Measurements from ENCODE around the gene PRODH.
"Not testable (repeated sequence)": the region's sequence is repeated elsewhere in the genome, so short reads cannot be mapped to it uniquely, and the experiment has no call there.

The PRODH gene

DNA sequence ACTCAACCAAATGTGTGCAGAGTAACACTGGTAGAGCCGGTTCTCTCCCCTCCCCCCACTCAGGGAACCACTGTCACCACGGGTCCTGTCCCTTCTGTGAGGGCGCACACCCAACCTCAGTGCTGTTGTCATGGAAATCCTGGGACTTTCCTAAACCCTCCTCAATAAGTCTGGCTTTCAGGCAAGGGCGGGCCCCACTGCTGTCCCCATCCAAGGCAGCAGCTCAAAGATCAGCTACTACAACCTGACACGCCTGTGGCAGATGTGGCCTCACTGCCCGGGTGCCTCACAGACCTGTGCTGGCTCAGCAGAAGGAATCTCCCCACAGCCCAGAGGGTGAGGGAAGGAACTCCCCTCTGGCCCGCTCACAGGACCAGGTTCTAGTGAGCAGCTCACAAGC lies 2.2 kb downstream of the PRODH start:
- TF ChIP-seq, protein P1, sequence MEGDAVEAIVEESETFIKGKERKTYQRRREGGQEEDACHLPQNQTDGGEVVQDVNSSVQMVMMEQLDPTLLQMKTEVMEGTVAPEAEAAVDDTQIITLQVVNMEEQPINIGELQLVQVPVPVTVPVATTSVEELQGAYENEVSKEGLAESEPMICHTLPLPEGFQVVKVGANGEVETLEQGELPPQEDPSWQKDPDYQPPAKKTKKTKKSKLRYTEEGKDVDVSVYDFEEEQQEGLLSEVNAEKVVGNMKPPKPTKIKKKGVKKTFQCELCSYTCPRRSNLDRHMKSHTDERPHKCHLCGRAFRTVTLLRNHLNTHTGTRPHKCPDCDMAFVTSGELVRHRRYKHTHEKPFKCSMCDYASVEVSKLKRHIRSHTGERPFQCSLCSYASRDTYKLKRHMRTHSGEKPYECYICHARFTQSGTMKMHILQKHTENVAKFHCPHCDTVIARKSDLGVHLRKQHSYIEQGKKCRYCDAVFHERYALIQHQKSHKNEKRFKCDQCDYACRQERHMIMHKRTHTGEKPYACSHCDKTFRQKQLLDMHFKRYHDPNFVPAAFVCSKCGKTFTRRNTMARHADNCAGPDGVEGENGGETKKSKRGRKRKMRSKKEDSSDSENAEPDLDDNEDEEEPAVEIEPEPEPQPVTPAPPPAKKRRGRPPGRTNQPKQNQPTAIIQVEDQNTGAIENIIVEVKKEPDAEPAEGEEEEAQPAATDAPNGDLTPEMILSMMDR (IDR thresholded peaks at IDR 0.05; ENCODE audit: insufficient read depth, low read depth, low read length, missing control alignments): no peak
- H3K4me3 ChIP-seq (ENCODE audit: low read length): no peak overlapping the region
- no peak for DNase-seq (ENCODE audit: low read depth)

DNA sequence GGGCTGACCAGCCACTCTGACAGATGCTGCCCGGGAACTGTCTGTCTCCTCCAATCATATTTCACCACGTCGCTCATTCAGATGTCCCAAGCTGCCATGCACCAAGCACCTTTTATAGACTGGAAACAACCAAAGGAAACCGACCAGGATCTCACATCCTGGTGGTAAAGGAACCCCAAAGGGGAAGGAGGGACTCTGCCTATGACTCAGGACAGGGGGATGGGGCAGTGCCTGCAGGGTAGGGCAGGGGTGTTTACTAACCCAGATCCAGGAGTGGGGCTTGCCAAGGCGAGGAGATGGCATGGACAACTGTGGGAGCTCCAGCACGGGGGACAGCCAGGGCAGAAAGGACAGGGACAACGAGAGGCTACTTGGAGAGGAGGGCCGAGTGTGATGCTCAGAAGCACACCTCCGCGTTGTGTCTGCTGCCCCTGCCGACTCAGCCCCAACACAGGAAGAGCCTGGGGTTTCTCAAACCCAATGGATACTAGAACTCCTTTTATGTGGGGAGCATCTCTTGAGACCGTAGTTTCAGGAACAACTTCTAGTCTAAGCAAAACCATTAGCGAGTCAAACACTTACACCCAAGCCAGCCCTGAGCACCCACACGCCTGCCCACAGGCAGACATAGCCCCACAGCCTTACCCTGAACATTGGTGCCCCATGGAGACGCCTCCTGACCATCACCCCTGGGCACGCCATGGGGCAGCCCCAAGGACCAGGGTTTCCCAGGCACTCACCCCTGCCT lies 4.0 kb downstream of the PRODH start:
- TF ChIP-seq, protein P1 (IDR thresholded peaks at IDR 0.05; ENCODE audit: insufficient read depth, low read depth, low read length, missing control alignments): no peak
- DNase-seq (ENCODE audit: low read depth): no peak
- H3K4me3 ChIP-seq (ENCODE audit: low read length): no peak overlapping the region

- H3K4me3 ChIP-seq (ENCODE audit: low read length): no peak overlapping the region
- TF ChIP-seq, protein P1 (IDR thresholded peaks at IDR 0.05; ENCODE audit: insufficient read depth, low read depth, low read length, missing control alignments): no peak
- DNase-seq (ENCODE audit: low read depth): no peak
These were observed 6.6 kb downstream of the PRODH start for GRCh38 chr22:18929459-18929858.

DNA sequence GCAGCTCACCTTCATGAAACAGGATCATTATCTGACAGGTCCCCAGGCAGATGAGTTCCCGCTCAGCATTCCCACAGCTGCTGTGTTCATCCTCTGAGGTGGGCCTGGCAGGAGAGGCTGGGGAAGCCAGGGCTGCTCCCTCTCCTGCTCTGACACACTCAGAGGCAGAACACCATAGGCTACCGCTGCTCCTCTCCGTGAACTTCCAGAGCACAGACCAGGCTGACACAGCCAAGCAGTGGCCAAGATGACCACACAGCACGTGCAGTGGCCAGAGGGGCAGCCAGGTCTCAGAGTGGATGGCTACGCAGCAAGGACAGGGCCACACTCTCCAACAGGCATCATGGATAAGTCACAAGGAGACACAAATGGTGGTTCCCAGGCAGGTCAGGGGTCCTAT lies 8.5 kb downstream of the PRODH start:
- TF ChIP-seq, protein P1 (IDR thresholded peaks at IDR 0.05; ENCODE audit: insufficient read depth, low read depth, low read length, missing control alignments): no peak
- no peak for DNase-seq (ENCODE audit: low read depth)
- no peak overlapping the region for H3K4me3 ChIP-seq (ENCODE audit: low read length)

- TF ChIP-seq, protein P1 (IDR thresholded peaks at IDR 0.05; ENCODE audit: insufficient read depth, low read depth, low read length, missing control alignments): no peak
- H3K4me3 ChIP-seq (ENCODE audit: low read length): no peak overlapping the region
- no peak for DNase-seq (ENCODE audit: low read depth)
These were observed 9.1 kb downstream of the PRODH start for GRCh38 chr22:18927020-18927419.

GRCh38 chr22:18925368-18926064 lies 10.6 kb downstream of the PRODH start:
- H3K4me3 ChIP-seq (ENCODE audit: low read length): no peak overlapping the region
- TF ChIP-seq, protein P1 (IDR thresholded peaks at IDR 0.05; ENCODE audit: insufficient read depth, low read depth, low read length, missing control alignments): no peak
- no peak for DNase-seq (ENCODE audit: low read depth)

DNA sequence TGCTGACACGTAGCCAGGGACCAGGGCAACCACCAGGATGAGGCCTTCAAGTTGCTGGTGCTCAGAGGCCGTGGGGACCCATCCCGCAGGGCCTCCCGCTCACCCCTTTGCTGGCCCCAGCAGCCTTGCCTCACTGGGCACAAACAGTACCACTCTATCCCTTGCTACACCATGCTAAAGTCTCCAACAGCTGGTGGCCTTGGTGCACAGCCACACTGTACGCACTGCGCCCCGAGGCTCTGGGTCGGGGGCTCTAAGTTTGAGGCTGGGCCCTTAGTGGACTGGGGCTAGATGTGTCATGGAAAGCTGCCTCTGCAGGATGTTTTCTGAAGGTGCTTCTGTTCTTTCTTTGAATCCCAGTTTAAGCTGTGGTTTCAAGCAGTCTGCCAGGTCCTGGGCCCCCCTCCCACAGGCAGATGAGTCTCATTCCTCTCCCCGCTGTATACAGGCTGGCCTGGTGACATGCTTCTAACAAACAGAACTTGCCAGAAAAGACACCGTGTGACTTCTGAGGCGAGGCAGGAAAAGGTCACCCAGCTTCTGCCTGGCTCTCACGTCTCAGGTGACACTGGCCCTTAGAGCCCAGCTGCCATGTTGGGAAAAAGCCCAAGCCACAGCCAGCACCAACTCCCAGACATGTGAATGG lies 15.7 kb downstream of the PRODH start:
- H3K4me3 ChIP-seq (ENCODE audit: low read length): not testable (repeated sequence)

GRCh38 chr22:18917818-18918217 lies 18.3 kb downstream of the PRODH start:
- not testable (repeated sequence) for H3K4me3 ChIP-seq (ENCODE audit: low read length); DNase-seq (ENCODE audit: low read depth)

More for the DNA sequence above, 15.7 kb downstream of the PRODH start:
- not testable (repeated sequence) for DNase-seq (ENCODE audit: low read depth)

- H3K4me3 ChIP-seq (ENCODE audit: low read length); DNase-seq (ENCODE audit: low read depth): not testable (repeated sequence)
These were observed 20.5 kb downstream of the PRODH start for GRCh38 chr22:18915550-18915949.

DNA sequence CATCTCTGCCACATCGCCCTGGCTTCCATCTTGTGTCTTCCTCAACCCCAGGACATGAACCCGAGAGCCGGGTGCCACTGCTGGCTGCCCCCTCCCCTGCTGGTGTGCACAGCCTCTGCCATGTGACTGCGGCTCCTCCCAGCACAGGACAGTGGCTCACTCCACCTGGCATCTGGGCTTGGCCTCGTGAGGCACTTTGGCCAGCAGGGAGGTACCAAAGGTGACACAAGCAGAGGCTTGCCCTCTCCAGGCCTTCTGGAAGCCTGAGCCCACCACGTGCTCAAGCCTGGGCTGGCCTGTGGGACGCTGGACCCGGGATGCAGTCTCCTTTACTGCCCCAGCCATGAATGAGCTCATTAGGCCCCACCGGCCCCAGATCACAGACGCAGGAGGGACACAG lies 21.5 kb downstream of the PRODH start:
- not testable (repeated sequence) for H3K4me3 ChIP-seq (ENCODE audit: low read length); DNase-seq (ENCODE audit: low read depth)

Measured in epithelial cell of esophagus (primary cell).